Right lobe of liver (tissue), 6 donors: ENCODE data around the gene EMC10. TPM values are rescaled to one million over a fixed set of nuclear protein-coding genes. Genes with fewer than 3 reads are reported as not detected.
A peak's percentile ranks its signal among the peaks of the same experiment; 100 is the strongest.

Experiments used
- ATAC-seq, 4 donors: fragments of 200-7000 bp; cut with Tn5 transposase; one replicate each; pipeline ENCODE4 v1.9.1; 2020; ENCODE audit warnings: mild to moderate bottlenecking in 4 of 4, moderate library complexity in 4 of 4
- DNase-seq, 3 donors: peaks; one replicate each; pipeline ENCODE4 v3.0.0-alpha.2; 2020
- H3K27ac ChIP-seq, 3 donors: fragments of 200-600 bp; one replicate each; pipeline ENCODE4 v1.8.0; 2022
- H3K27me3 ChIP-seq, 2 donors: fragments of 200-600 bp; one replicate each; pipeline ENCODE4 v1.8.0; 2022
- H3K36me3 ChIP-seq, 4 donors: fragments of 200-600 bp; sonication (generic) in 1 of 4; one replicate each; pipeline versions ENCODE4 v1.5.1 to v1.8.0; 2017 to 2022; ENCODE audit warnings: control low read depth in 1 of 4
- H3K4me1 ChIP-seq, 4 donors: fragments of 200-600 bp; sonication (generic) in 1 of 4; one replicate each; pipeline versions ENCODE4 v1.5.1 to v1.8.0; 2017 to 2022; ENCODE audit warnings: control low read depth in 1 of 4
- H3K4me3 ChIP-seq, 3 donors: fragments of 200-600 bp; one replicate each; pipeline ENCODE4 v1.8.0; 2022
- H3K9me3 ChIP-seq, 4 donors: fragments of 200-600 bp; sonication (generic) in 1 of 4; one replicate each; pipeline versions ENCODE4 v1.5.1 to v1.8.0; 2017 to 2022; ENCODE audit warnings: control low read depth in 1 of 4
- POLR2A ChIP-seq: fragments of 450-650 bp; IDR thresholded peaks from one replicate; pipeline ENCODE4 v1.6.1; 2017; ENCODE audit warnings: antibody characterized with exemption, mild to moderate bottlenecking
- WGBS: methylation state at CpG from one replicate; pipeline ENCODE4 v1.1.6; 2018; ENCODE audit warnings: low coverage, low lambda C conversion rate; ENCODE audit not compliant: insufficient coverage; ENCODE audit errors: missing lambda C conversion rate; 5-methylcytosine and 5-hydroxymethylcytosine counted together
- intact Hi-C, 2 donors: fragments of 100-400 bp; cut with DNase I; formaldehyde crosslinking; loops; one replicate each; pipeline versions ENCODE4 v1.11.2 to v1.14.1; 2022
- total RNA-seq, 6 experiments: library from RNA; depleted of rRNA in 2 of 6; stranded (reverse); fragments of >200 nt in 2 of 6; fragmentation: NEBNext Ultra II Directional in 3 of 6; extraction: Animal tissue kit (Norgen Biotek cat#: 25700) in 3 of 6; gene quantifications; one replicate each; pipeline versions ENCODE4 v1.1.0 to v1.2.4, GENCODE V29; 2016 to 2023
- TF ChIP-seq, protein P1 (sequence below), 4 donors: fragments of 200-600 bp in 3 of 4; fragments of 450-650 bp in 1 of 4; IDR thresholded peaks; one replicate each; pipeline versions ENCODE4 v1.5.1 to v1.8.0; 2016 to 2022; ENCODE audit warnings: antibody characterized with exemption in 4 of 4, mild to moderate bottlenecking in 2 of 4
- donor health status: DM: no; HTN: yes; CAD: no.
- donor health status: DM: no; HTN: no; CAD: no.
- donor health status: DM: no; HTN: no; CAD: no.
- donor health status: DM: no; HTN: yes; CAD: no.
- donor health status: DM: no; HTN: yes; CAD: no.

The EMC10 gene
- total RNA-seq, 6 experiments from 2014 or later = 48.6 to 82.8 (median 74.2) TPM

- intact Hi-C loops = no loop called here
- WGBS = 32% methylated on average over 9 of the region's 22 CpGs
- H3K27me3 ChIP-seq = no peaks in the 10 kb centered on the region
- peak within 1 kb of the TSS; percentile 32 to 59 (median 57) for H3K4me3 ChIP-seq
- peak; percentile 55 to 70 (median 62) for ATAC-seq
- DNase-seq = peak in 2 of 3 donors; percentile 78 to 81
- no peaks in the 10 kb centered on the region for H3K36me3 ChIP-seq
- H3K9me3 ChIP-seq = no peaks in the 10 kb centered on the region
- peaks cover 0 to 17% (median 4%) of the 10 kb centered on the region in 4 donors for H3K4me1 ChIP-seq
- H3K27ac ChIP-seq = peak within 1 kb of the TSS; percentile 63 to 85 (median 72)
- TF ChIP-seq POLR2A = peak; percentile 75
- TF ChIP-seq, protein P1, sequence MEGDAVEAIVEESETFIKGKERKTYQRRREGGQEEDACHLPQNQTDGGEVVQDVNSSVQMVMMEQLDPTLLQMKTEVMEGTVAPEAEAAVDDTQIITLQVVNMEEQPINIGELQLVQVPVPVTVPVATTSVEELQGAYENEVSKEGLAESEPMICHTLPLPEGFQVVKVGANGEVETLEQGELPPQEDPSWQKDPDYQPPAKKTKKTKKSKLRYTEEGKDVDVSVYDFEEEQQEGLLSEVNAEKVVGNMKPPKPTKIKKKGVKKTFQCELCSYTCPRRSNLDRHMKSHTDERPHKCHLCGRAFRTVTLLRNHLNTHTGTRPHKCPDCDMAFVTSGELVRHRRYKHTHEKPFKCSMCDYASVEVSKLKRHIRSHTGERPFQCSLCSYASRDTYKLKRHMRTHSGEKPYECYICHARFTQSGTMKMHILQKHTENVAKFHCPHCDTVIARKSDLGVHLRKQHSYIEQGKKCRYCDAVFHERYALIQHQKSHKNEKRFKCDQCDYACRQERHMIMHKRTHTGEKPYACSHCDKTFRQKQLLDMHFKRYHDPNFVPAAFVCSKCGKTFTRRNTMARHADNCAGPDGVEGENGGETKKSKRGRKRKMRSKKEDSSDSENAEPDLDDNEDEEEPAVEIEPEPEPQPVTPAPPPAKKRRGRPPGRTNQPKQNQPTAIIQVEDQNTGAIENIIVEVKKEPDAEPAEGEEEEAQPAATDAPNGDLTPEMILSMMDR (IDR thresholded peaks at IDR 0.05) = no peak
Observed at GRCh38 chr19:50513746-50514345, 37.5 kb downstream of the EMC10 start, which contains the start of gene ASPDH. TSS of gene ASPDH (minus strand) at chr19:50513913. CDS start at chr19:50513823, 90 bp downstream.

GRCh38 chr19:50514346-50515167, 38.2 kb downstream of the EMC10 start:
- DNase-seq = peak in 1 of 3 donors; percentile 50
- Histone ChIP-seq H3K4me1 (peaks cover 0 to 17% (median 4%) of the 10 kb centered on the region in 4 donors), H3K27ac (no peak overlapping the region), H3K4me3 (no peak overlapping the region), H3K9me3 (no peaks in the 10 kb centered on the region), H3K36me3 (no peaks in the 10 kb centered on the region), H3K27me3 (no peaks in the 10 kb centered on the region)
- intact Hi-C loops = no loop called here
- ATAC-seq = no peak
- 62% methylated on average over 19 of the region's 38 CpGs for WGBS
- TF ChIP-seq, protein P1 (IDR thresholded peaks at IDR 0.05) = no peak
- no peak for TF ChIP-seq POLR2A

DNA sequence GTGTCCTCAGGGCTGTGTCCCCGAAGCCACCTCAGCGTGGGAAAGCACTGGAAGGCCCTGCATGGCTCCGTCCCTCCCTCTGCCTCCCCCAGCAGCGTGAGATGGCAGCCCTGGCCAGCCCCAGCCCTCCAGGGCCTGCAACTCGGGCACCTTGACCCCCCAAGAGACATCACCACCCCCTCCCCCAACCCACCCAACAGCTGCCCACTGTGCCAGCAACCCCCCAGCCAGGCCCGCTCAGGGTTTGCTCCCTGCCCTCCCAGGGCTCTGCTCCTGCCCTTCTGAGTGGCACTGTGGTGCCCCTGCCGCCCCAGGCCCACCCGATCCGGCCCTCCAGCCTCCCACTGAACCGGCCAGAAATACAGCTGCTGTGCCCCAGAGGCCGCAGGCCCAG, 38.9 kb downstream of the EMC10 start:
- no peaks in the 10 kb centered on the region for H3K36me3 ChIP-seq

GRCh38 chr19:50516456-50516855, 40.1 kb downstream of the EMC10 start:
- intact Hi-C loops = no loop called here
- peaks cover 0 to 12% (median 4%) of the 10 kb centered on the region in 4 donors for H3K4me1 ChIP-seq
- ATAC-seq (no peak), DNase-seq (peak in 1 of 3 donors; percentile 25)
- no peak for TF ChIP-seq POLR2A
- TF ChIP-seq, protein P1 (IDR thresholded peaks at IDR 0.05) = no peak
- no peak overlapping the region for H3K4me3 ChIP-seq
- no peak overlapping the region for H3K27ac ChIP-seq
- no peaks in the 10 kb centered on the region for H3K36me3 ChIP-seq
- H3K9me3 ChIP-seq = no peaks in the 10 kb centered on the region
- no peaks in the 10 kb centered on the region for H3K27me3 ChIP-seq
- 61% methylated on average over 4 of the region's 12 CpGs for WGBS

More for the DNA sequence above, 38.9 kb downstream of the EMC10 start:
- ATAC-seq (no peak), DNase-seq (peak in 1 of 3 donors; percentile 49)
- Histone ChIP-seq H3K4me1 (peaks cover 0 to 17% (median 4%) of the 10 kb centered on the region in 4 donors), H3K27me3 (no peaks in the 10 kb centered on the region), H3K4me3 (no peak overlapping the region), H3K9me3 (no peaks in the 10 kb centered on the region), H3K27ac (no peak overlapping the region)
- TF ChIP-seq, protein P1 (IDR thresholded peaks at IDR 0.05) = no peak
- no peak for TF ChIP-seq POLR2A
- intact Hi-C loops = no loop called here
- WGBS = no CpG with 5 or more reads among the region's 11 CpGs
